ENCODE measurements around the gene PTPA. TPM values are rescaled to one million over a fixed set of nuclear protein-coding genes. Genes with fewer than 3 reads are reported as not detected.
A peak's percentile ranks its signal among the peaks of the same experiment; 100 is the strongest.

Gene PTPA
- 100 to 1,000 TPM in 1 of 5 experiments, 10 to 100 TPM in 4; 45.0 to 110 (median 52.3) TPM for total RNA-seq
- polyA plus RNA-seq, result 10 to 100 TPM; 12.6 to 13.8 TPM
- total RNA-seq, result 35.1 reads per million, percentile 63 among the genes with 10 or more reads in this experiment

- peak; percentile 93 for ATAC-seq
- Mint-ChIP-seq H3K4me1 (peaks cover 26 to 45% (median 29%) of the 10 kb centered on the region in 7 donors), H3K27me3 (no peaks in the 10 kb centered on the region), H3K9me3 (no peaks in the 10 kb centered on the region), H3K27ac (peak within 1 kb of the TSS; percentile 83 to 97 (median 94)), H3K4me3 (peak within 1 kb of the TSS; percentile 88 to 97 (median 92)), H3K36me3 (peaks cover 0 to 2% (median 0%) of the 10 kb centered on the region in 5 donors)
- H3K27me3 ChIP-seq (ENCODE audit: control insufficient read depth in 2 of 2, insufficient read depth in 2 of 2, low read length in 2 of 2), result no peaks in the 10 kb centered on the region
- CTCF ChIA-PET, result interaction anchor here (0.6 to 1.4 kb wide), 3 partner anchors 511 to 526 kb away, joined by 3 read pairs; no protein-coding TSS in a partner anchor
- peak within 1 kb of the TSS; percentile 87 for H3K27ac ChIP-seq (ENCODE audit: low read depth, low read length)
- peak within 1 kb of the TSS; percentile 82 for H3K4me3 ChIP-seq (ENCODE audit: low read length)
- no peaks in the 10 kb centered on the region for H3K9me3 ChIP-seq (ENCODE audit: control insufficient read depth in 2 of 3, low read length in 3 of 3)
- intact Hi-C loops (cut with micrococcal nuclease), result loop anchor here (1.0 to 10.0 kb wide), 13 partner anchors 20 to 934 kb away; partner anchors contain the start of genes DOLPP1 (in 2 of the 2), MIGA2 (in 2 of the 2), SH3GLB2 (in 2 of the 2) and DOLK (in 1 of the 2)
- POLR2A ChIA-PET, result interaction anchor here (0.7 to 1.3 kb wide), 5 partner anchors 14 to 514 kb away, joined by 3 to 4 read pairs (median 3); no protein-coding TSS in a partner anchor
- peaks cover 10% of the 10 kb centered on the region in 2 donors for H3K4me1 ChIP-seq (ENCODE audit: control insufficient read depth in 2 of 2, insufficient read depth in 2 of 2, low read length in 2 of 2)
- H3K36me3 ChIP-seq (ENCODE audit: control insufficient read depth in 2 of 3, insufficient read depth in 3 of 3, low read length in 3 of 3), result peaks cover 0 to 12% (median 0%) of the 10 kb centered on the region in 3 experiments
- DNase-seq, result peak; percentile 85 to 96 (median 89)
Measured at GRCh38 chr9:129110740-129111527, at the start of gene PTPA, which contains the start of gene CRAT. Gene PTPA, plus strand, starts transcription at chr9:129111415. Its CDS starts 186 bp downstream, at chr9:129111601. Gene CRAT, minus strand, starts transcription at chr9:129110793. Its CDS starts 284 bp downstream, at chr9:129110509.

DNA sequence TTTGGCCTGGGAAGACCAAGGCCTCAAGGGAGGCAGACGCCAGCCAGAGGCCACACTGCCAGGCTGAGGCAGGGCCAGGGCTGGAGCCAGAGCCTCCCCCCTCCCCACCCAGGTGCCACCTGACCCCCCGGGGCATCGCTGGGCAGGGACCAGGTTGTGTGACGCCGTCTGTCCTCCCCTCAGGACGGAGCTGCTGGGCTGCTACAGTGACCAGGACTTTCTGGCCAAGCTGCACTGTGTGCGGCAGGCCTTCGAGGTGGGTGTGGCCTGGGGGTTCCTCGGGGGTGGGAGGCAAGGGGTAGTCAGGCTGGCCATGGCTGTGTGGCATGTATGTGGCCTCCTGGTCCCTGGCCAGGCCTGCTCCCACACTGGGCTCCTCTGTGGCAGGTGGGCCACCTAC is 48.2 kb upstream of the PTPA start:
- H3K36me3 Mint-ChIP-seq, result peaks cover 0 to 40% (median 4%) of the 10 kb centered on the region in 5 donors
- POLR2A ChIA-PET, result no interaction called here
- H3K9me3 ChIP-seq (ENCODE audit: control insufficient read depth in 2 of 3, low read length in 3 of 3), result no peaks in the 10 kb centered on the region
- H3K4me1 ChIP-seq (ENCODE audit: control insufficient read depth in 2 of 2, insufficient read depth in 2 of 2, low read length in 2 of 2), result peaks cover 0 to 3% of the 10 kb centered on the region in 2 donors
- intact Hi-C loops (cut with micrococcal nuclease), result no loop called here
- CTCF ChIA-PET, result no interaction called here
- no peak overlapping the region for H3K27ac ChIP-seq (ENCODE audit: low read depth, low read length)
- peaks cover 0 to 1% (median under 1%) of the 10 kb centered on the region in 7 donors for H3K4me1 Mint-ChIP-seq
- ATAC-seq, result no peak
- H3K36me3 ChIP-seq (ENCODE audit: control insufficient read depth in 2 of 3, insufficient read depth in 3 of 3, low read length in 3 of 3), result peaks cover 0 to 65% (median 4%) of the 10 kb centered on the region in 3 experiments
- H3K9me3 Mint-ChIP-seq, result no peaks in the 10 kb centered on the region
- H3K4me3 Mint-ChIP-seq, result no peak overlapping the region
- H3K27me3 Mint-ChIP-seq, result no peaks in the 10 kb centered on the region
- H3K4me3 ChIP-seq (ENCODE audit: low read length), result no peak overlapping the region
- H3K27ac Mint-ChIP-seq, result no peak overlapping the region
- DNase-seq, result no peak
- no peaks in the 10 kb centered on the region for H3K27me3 ChIP-seq (ENCODE audit: control insufficient read depth in 2 of 2, insufficient read depth in 2 of 2, low read length in 2 of 2)

DNA sequence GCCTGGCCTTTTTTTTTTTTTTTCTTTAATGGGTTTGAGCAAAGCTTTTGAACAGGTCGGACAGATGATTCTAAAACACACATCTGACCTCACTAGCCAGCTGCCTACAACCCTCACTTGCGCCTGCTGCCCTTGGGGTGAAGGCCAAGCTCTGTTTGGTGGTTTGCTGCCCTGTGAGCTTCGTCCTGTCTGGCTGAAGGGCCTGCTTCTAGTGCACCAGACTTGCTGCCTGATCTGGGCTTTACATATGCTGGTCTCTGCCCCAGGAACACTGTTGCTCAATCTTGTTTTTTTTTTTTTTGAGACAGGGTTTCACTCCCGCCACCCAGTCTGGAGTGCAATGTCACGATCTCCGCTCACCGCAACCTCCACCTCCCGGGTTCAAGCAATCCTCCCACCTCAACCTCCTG is 46.7 kb upstream of the PTPA start:
- Histone ChIP-seq H3K27ac (ENCODE audit: low read depth, low read length) (no peak overlapping the region), H3K4me1 (ENCODE audit: control insufficient read depth in 2 of 2, insufficient read depth in 2 of 2, low read length in 2 of 2) (peaks cover under 1 to 17% of the 10 kb centered on the region in 2 donors), H3K36me3 (ENCODE audit: control insufficient read depth in 2 of 3, insufficient read depth in 3 of 3, low read length in 3 of 3) (peaks cover 0 to 59% (median 4%) of the 10 kb centered on the region in 3 experiments), H3K9me3 (ENCODE audit: control insufficient read depth in 2 of 3, low read length in 3 of 3) (no peaks in the 10 kb centered on the region), H3K27me3 (ENCODE audit: control insufficient read depth in 2 of 2, insufficient read depth in 2 of 2, low read length in 2 of 2) (no peaks in the 10 kb centered on the region), H3K4me3 (ENCODE audit: low read length) (no peak overlapping the region)
- intact Hi-C loops (cut with micrococcal nuclease), result no loop called here
- CTCF ChIA-PET, result interaction anchor here (0.6 kb wide), 1 partner anchor 67 kb away, joined by 3 read pairs; no protein-coding TSS in a partner anchor
- H3K4me3 Mint-ChIP-seq, result no peak overlapping the region
- H3K9me3 Mint-ChIP-seq, result no peaks in the 10 kb centered on the region
- no peak overlapping the region for H3K27ac Mint-ChIP-seq
- peaks cover 12 to 15% (median 14%) of the 10 kb centered on the region in 7 donors for H3K4me1 Mint-ChIP-seq
- peaks cover 0 to 31% (median 4%) of the 10 kb centered on the region in 5 donors for H3K36me3 Mint-ChIP-seq
- POLR2A ChIA-PET, result no interaction called here
- no peaks in the 10 kb centered on the region for H3K27me3 Mint-ChIP-seq
- no peak for ATAC-seq
- no peak for DNase-seq

- no peaks in the 10 kb centered on the region for H3K27me3 ChIP-seq (ENCODE audit: control insufficient read depth in 2 of 2, insufficient read depth in 2 of 2, low read length in 2 of 2)
- H3K36me3 ChIP-seq (ENCODE audit: control insufficient read depth in 2 of 3, insufficient read depth in 3 of 3, low read length in 3 of 3), result peaks cover 0 to 38% (median 4%) of the 10 kb centered on the region in 3 experiments
- Mint-ChIP-seq H3K9me3 (no peaks in the 10 kb centered on the region), H3K27ac (peak overlapping the region in 8 of 9 donors; percentile 67 to 95 (median 92)), H3K27me3 (no peaks in the 10 kb centered on the region), H3K4me3 (peak overlapping the region in 5 of 10 donors; percentile 60 to 84 (median 65)), H3K4me1 (peaks cover 20 to 40% (median 28%) of the 10 kb centered on the region in 7 donors), H3K36me3 (peaks cover 0 to 21% (median 0%) of the 10 kb centered on the region in 5 donors)
- ATAC-seq (no peak), DNase-seq (no peak)
- POLR2A ChIA-PET, result interaction anchor here (0.7 to 1.2 kb wide), 2 partner anchors 10 to 755 kb away, joined by 3 read pairs; no protein-coding TSS in a partner anchor
- intact Hi-C loops (cut with micrococcal nuclease), result no loop called here
- CTCF ChIA-PET, result interaction anchor here (1.0 kb wide), 1 partner anchor 63 kb away, joined by 3 read pairs; no protein-coding TSS in a partner anchor
- H3K27ac ChIP-seq (ENCODE audit: low read depth, low read length), result peak overlapping the region; percentile 37
- H3K4me1 ChIP-seq (ENCODE audit: control insufficient read depth in 2 of 2, insufficient read depth in 2 of 2, low read length in 2 of 2), result peaks cover 5 to 41% of the 10 kb centered on the region in 2 donors
- no peak overlapping the region for H3K4me3 ChIP-seq (ENCODE audit: low read length)
- no peaks in the 10 kb centered on the region for H3K9me3 ChIP-seq (ENCODE audit: control insufficient read depth in 2 of 3, low read length in 3 of 3)
Measured at GRCh38 chr9:129068110-129068509, 43.1 kb upstream of the PTPA start.

DNA sequence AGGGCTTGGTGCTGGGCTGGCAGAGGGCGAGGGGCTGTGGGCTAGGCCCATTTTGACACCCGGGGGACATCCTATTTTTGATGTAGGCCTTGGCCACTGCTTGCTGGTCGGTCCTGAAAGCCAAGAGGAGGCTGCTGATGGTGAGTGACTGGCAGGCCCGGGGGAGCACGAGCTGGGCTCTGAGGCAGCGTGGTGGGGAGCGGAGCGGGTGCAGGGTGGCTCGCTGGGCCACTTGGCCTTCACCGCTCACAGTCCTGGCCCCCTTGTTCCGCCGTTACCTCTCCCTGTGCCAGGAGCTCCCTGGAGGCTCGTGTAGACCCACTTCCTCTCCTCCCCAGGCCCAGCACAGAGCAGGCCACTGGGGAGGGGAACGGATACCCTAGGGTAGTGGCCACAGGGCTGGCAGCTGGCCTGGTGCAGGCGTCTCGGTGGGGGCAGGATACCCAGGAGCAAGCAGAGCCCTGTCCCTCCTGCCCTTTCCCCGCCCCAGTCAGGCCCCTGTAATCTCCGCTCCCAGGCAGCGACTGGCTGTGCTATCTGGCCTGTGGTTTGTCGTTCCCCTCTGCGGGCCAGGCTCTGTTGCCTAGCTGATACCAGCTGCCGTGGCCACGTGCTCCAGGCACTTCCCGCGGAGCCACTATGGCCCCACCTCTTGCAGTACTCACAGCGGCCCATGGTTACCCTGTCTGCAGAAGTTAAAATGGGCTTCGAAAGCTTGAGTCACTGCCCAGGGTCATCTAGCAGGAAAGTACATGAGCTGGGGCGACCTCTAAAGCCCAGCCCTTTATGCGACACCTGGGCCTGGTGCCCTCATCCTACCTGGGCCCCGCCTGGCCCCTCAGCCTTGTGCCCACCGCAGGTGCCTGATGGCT is 42.0 kb upstream of the PTPA start:
- H3K36me3 ChIP-seq (ENCODE audit: control insufficient read depth in 2 of 3, insufficient read depth in 3 of 3, low read length in 3 of 3), result peaks cover 0 to 30% (median 4%) of the 10 kb centered on the region in 3 experiments
- H3K27me3 Mint-ChIP-seq, result no peaks in the 10 kb centered on the region
- H3K36me3 Mint-ChIP-seq, result peaks cover 0 to 16% (median 0%) of the 10 kb centered on the region in 5 donors
- no peaks in the 10 kb centered on the region for H3K27me3 ChIP-seq (ENCODE audit: control insufficient read depth in 2 of 2, insufficient read depth in 2 of 2, low read length in 2 of 2)
- peaks cover 9 to 41% of the 10 kb centered on the region in 2 donors for H3K4me1 ChIP-seq (ENCODE audit: control insufficient read depth in 2 of 2, insufficient read depth in 2 of 2, low read length in 2 of 2)
- CTCF ChIA-PET, result no interaction called here
- intact Hi-C loops (cut with micrococcal nuclease), result loop anchor here in 1 of 2 donors (1.0 kb wide), 1 partner anchor 12 kb away; the partner anchor contains the start of gene DOLPP1
- DNase-seq (peak; percentile 37 to 67 (median 55)), ATAC-seq (peak; percentile 98)
- peak overlapping the region; percentile 37 for H3K27ac ChIP-seq (ENCODE audit: low read depth, low read length)
- H3K9me3 ChIP-seq (ENCODE audit: control insufficient read depth in 2 of 3, low read length in 3 of 3), result no peaks in the 10 kb centered on the region
- H3K4me1 Mint-ChIP-seq, result peaks cover 20 to 46% (median 30%) of the 10 kb centered on the region in 7 donors
- POLR2A ChIA-PET, result interaction anchor here (1.2 to 1.4 kb wide), 3 partner anchors 9 to 33 kb away, joined by 3 to 8 read pairs (median 5); partner anchors contain the start of genes DOLPP1 and MIGA2
- peak overlapping the region; percentile 33 to 84 (median 67) for H3K4me3 Mint-ChIP-seq
- H3K4me3 ChIP-seq (ENCODE audit: low read length), result no peak overlapping the region
- H3K9me3 Mint-ChIP-seq, result no peaks in the 10 kb centered on the region
- peak overlapping the region; percentile 67 to 95 (median 92) for H3K27ac Mint-ChIP-seq

Data from naive thymus-derived CD4-positive, alpha-beta T cell (primary cell).